ENCODE results near the gene ZNF76.

GRCh38 chr6:35330541-35331119 lies 71.1 kb downstream of the ZNF76 start:
- no peak for TF ChIP-seq CTCF (IDR thresholded peaks at IDR 0.05)
- no peak for TF ChIP-seq POLR2A (IDR thresholded peaks at IDR 0.05)
